Parathyroid adenoma (tissue), 2 donors: ENCODE results near the gene SPOCK3.

ENCODE experiments used
- H2AFZ ChIP-seq: fragments of 300-600 bp; sonication (generic); one replicate; pipeline ENCODE4 v1.7.0; 2017; ENCODE audit warnings: antibody characterized with exemption, mild to moderate bottlenecking
- H3K27ac ChIP-seq: fragments of 300-600 bp; sonication (generic); one replicate; pipeline ENCODE4 v1.7.0; 2017
- H3K27me3 ChIP-seq: fragments of 300-600 bp; sonication (generic); one replicate; pipeline ENCODE4 v1.7.0; 2017; ENCODE audit warnings: low read length; ENCODE audit not compliant: control insufficient read depth, insufficient read depth
- H3K36me3 ChIP-seq: fragments of 300-600 bp; sonication (generic); one replicate; pipeline ENCODE4 v1.7.0; 2017; ENCODE audit warnings: low read length; ENCODE audit not compliant: control insufficient read depth, insufficient read depth
- H3K4me1 ChIP-seq: fragments of 300-600 bp; sonication (generic); one replicate; pipeline ENCODE4 v1.7.0; 2017; ENCODE audit warnings: control low read depth
- H3K4me2 ChIP-seq: fragments of 300-600 bp; sonication (generic); one replicate; pipeline ENCODE4 v1.7.0; 2017; ENCODE audit warnings: low read length
- H3K4me3 ChIP-seq: fragments of 300-600 bp; sonication (generic); one replicate; pipeline ENCODE4 v1.7.0; 2017; ENCODE audit warnings: low read depth, low read length
- H3K79me2 ChIP-seq: fragments of 300-600 bp; sonication (generic); one replicate; pipeline ENCODE4 v1.7.0; 2017; ENCODE audit warnings: control low read depth
- H3K9ac ChIP-seq: fragments of 300-600 bp; sonication (generic); one replicate; pipeline ENCODE4 v1.7.0; 2017; ENCODE audit warnings: mild to moderate bottlenecking
- H3K9me3 ChIP-seq: fragments of 300-600 bp; sonication (generic); one replicate; pipeline ENCODE4 v1.7.0; 2017; ENCODE audit warnings: low read length; ENCODE audit not compliant: control insufficient read depth
- TF ChIP-seq, protein P1 (sequence below): fragments of 300-600 bp; sonication (generic); IDR thresholded peaks from one replicate; pipeline ENCODE4 v1.7.0; 2017; ENCODE audit warnings: antibody characterized with exemption, mild to moderate bottlenecking
- donor health status: primary hyperparathyroidism.

SPOCK3 gene

DNA sequence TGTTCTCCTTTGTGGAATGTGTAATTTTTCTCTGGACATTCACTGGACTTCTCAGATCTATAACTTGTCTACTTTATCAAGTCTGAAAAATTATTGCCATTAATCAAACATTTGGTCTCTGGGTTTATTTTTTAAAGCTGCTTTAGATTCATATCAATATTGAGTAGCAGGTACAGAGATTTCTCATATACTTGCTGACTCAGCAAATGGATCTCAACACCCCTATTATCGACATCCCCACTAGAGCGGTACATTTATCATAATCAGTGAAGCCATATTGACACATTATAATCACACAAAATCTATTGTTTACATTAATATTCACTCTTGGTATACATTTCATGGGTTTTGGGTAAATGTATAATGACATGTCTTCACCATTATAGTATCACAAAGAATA lies 268.7 kb downstream of the SPOCK3 start:
- no peaks in the 10 kb centered on the region for H3K36me3 ChIP-seq

DNA sequence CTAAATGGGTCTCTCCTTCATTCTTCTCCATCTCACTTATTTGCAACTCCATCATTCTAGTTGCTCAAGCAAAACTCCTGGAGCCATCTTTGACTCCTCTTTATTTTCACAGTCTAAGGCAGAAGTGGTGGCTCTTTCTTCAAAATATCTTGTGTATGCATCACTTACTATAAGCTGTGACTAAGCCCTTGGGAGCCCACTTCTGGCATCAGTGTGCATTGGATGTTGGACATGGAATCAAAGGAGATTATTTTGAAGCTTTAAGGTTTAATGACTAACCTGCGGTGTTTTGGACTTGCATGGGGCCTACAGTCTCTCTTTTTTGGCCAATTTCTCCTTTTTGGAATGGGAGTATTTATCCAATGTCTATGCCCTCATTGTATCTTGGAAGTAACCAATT lies 276.8 kb downstream of the SPOCK3 start:
- no peaks in the 10 kb centered on the region for H3K79me2 ChIP-seq
- no peak overlapping the region for H3K9ac ChIP-seq
- H2AFZ ChIP-seq: no peak overlapping the region
- no peaks in the 10 kb centered on the region for H3K27me3 ChIP-seq
- H3K4me1 ChIP-seq: no peaks in the 10 kb centered on the region
- TF ChIP-seq, protein P1, sequence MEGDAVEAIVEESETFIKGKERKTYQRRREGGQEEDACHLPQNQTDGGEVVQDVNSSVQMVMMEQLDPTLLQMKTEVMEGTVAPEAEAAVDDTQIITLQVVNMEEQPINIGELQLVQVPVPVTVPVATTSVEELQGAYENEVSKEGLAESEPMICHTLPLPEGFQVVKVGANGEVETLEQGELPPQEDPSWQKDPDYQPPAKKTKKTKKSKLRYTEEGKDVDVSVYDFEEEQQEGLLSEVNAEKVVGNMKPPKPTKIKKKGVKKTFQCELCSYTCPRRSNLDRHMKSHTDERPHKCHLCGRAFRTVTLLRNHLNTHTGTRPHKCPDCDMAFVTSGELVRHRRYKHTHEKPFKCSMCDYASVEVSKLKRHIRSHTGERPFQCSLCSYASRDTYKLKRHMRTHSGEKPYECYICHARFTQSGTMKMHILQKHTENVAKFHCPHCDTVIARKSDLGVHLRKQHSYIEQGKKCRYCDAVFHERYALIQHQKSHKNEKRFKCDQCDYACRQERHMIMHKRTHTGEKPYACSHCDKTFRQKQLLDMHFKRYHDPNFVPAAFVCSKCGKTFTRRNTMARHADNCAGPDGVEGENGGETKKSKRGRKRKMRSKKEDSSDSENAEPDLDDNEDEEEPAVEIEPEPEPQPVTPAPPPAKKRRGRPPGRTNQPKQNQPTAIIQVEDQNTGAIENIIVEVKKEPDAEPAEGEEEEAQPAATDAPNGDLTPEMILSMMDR: no peak
- no peak overlapping the region for H3K4me3 ChIP-seq
- H3K9me3 ChIP-seq: peaks cover 5% of the 10 kb centered on the region
- no peak overlapping the region for H3K27ac ChIP-seq
- H3K4me2 ChIP-seq: no peak overlapping the region
- H3K36me3 ChIP-seq: no peaks in the 10 kb centered on the region

More for the DNA sequence above, 268.7 kb downstream of the SPOCK3 start:
- Histone ChIP-seq H3K9ac (no peak overlapping the region), H3K4me3 (no peak overlapping the region), H3K9me3 (no peaks in the 10 kb centered on the region), H3K27me3 (no peaks in the 10 kb centered on the region), H3K4me2 (no peak overlapping the region), H3K4me1 (no peaks in the 10 kb centered on the region), H3K79me2 (no peaks in the 10 kb centered on the region), H2AFZ (no peak overlapping the region), H3K27ac (no peak overlapping the region)
- TF ChIP-seq, protein P1: no peak

DNA sequence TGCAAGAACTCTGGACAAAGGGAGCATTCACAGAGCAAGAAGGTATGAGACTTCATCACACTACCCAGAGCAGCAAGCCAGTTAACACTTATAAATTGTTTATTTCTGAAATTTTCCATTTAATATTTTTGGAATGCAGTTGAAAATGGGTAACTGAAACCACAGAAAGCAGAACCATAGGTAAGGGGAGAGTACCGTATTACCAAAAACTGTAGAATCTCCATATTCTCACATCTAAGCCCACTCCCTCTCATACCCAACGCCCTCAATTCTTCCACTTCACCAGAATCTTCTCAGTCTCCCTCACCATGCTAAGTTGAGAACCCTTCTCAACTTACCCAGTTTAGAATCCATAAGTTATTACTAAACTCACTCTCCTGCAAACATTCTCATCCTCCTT lies 277.8 kb downstream of the SPOCK3 start:
- Histone ChIP-seq H3K9ac (no peak overlapping the region), H3K36me3 (no peaks in the 10 kb centered on the region), H3K4me1 (no peaks in the 10 kb centered on the region), H3K4me3 (no peak overlapping the region), H3K79me2 (no peaks in the 10 kb centered on the region), H2AFZ (no peak overlapping the region), H3K27ac (no peak overlapping the region), H3K27me3 (no peaks in the 10 kb centered on the region), H3K4me2 (no peak overlapping the region), H3K9me3 (peaks cover 5% of the 10 kb centered on the region)
- TF ChIP-seq, protein P1: no peak

DNA sequence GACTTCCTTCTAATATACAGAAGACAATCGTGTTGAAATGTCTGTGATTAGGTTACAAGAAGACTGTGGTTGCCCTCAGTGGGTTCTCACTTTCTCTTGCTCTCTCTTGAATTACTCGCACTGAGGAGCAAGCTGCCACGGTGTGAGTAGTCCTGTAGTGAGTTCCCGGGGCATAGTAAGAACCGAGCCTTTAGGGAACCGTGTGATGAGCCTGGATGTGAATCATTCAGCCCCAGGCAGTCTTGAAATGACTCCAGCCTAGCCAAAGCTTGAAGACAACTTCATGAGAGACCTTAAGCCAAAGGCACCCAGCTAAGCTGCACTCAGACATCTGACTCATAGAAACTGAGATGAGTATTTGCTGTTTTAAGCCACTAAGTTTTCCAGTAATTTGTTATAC lies 292.7 kb downstream of the SPOCK3 start:
- Histone ChIP-seq H3K79me2 (no peaks in the 10 kb centered on the region), H2AFZ (no peak overlapping the region), H3K9me3 (no peaks in the 10 kb centered on the region), H3K36me3 (no peaks in the 10 kb centered on the region), H3K4me2 (no peak overlapping the region), H3K27ac (no peak overlapping the region), H3K4me1 (no peaks in the 10 kb centered on the region), H3K27me3 (no peaks in the 10 kb centered on the region), H3K9ac (no peak overlapping the region), H3K4me3 (no peak overlapping the region)
- TF ChIP-seq, protein P1: no peak

DNA sequence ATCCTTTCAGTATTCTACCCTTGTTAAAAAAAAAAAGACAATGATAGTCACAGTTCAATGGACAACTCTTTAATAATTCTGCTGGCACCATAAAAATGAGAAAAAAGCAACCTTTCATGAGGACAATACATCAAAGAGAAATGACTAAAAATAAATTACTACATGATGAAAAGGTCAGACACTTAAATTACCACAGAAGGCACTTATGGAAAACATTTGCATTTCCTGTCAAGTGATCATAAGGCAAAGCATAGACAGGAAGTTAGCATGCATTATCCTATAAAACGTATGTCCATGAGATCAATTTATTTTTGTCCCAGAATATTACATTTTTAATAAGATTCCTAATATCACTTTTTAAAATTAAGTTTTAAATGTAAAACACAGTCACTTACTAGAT lies 303.8 kb downstream of the SPOCK3 start:
- H3K36me3 ChIP-seq: no peaks in the 10 kb centered on the region
- TF ChIP-seq, protein P1: no peak
- no peak overlapping the region for H3K9ac ChIP-seq

More for the DNA sequence above, 303.8 kb downstream of the SPOCK3 start:
- Histone ChIP-seq H3K79me2 (no peaks in the 10 kb centered on the region), H3K27me3 (no peaks in the 10 kb centered on the region), H3K9me3 (no peaks in the 10 kb centered on the region), H3K4me3 (no peak overlapping the region), H3K27ac (no peak overlapping the region), H3K4me1 (no peaks in the 10 kb centered on the region), H3K4me2 (no peak overlapping the region), H2AFZ (no peak overlapping the region)
